ENCODE measurements around the gene WNK1. TPM values are rescaled to one million over a fixed set of nuclear protein-coding genes. Genes with fewer than 3 reads are reported as not detected.
"Not testable (repeated sequence)": the region's sequence is repeated elsewhere in the genome, so short reads cannot be mapped to it uniquely, and the experiment has no call there.

WNK1 gene
- total RNA-seq, 1 donor from 2014 or later = 112 TPM

- no peak for DNase-seq (ENCODE audit: extremely low read depth, low read depth, low spot score)
Measured at GRCh38 chr12:810671-811415, 58.5 kb downstream of the WNK1 start.

- DNase-seq (ENCODE audit: extremely low read depth, low read depth, low spot score) = no peak
Measured at GRCh38 chr12:812950-813349, 60.6 kb downstream of the WNK1 start.

DNA sequence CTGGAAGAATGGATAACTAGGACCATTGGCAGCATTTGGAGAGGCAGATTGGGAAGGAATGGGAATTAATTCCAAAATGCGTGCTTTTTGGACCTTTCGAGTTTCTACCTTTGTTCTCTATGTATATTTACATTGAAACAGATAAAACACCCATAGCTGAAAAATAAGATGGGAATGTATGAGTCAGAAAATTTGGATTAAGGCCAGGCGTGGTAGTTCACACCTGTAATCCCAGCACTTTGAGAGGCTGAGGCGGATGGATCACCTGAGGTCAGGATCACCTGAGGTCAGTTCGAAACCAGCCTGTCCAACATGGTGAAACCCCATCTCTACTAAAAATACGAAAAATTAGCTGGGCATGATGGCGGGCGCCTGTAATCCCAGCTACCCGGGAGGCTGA lies 65.1 kb downstream of the WNK1 start:
- DNase-seq (ENCODE audit: extremely low read depth, low read depth, low spot score) = not testable (repeated sequence)

- no peak for DNase-seq (ENCODE audit: extremely low read depth, low read depth, low spot score)
Measured at GRCh38 chr12:817941-818600, 65.7 kb downstream of the WNK1 start.

DNA sequence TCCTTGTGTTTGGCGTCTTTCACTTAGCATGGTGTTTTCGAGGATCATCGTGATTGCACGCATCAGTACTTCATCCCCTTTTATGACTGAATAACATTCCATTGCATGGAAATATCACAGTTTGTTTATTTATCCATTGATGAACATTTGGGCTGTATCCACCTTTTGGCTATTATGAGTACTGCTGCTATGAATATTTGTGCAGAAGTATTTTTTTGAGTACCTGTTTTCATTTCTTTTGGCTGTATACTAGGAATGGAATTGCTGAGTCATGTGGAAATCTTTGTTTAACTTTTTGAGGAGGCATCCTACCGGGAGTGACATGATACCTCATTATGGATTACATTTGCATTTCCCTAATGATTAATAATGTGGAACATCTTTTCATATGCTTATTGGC lies 66.4 kb downstream of the WNK1 start:
- DNase-seq (ENCODE audit: extremely low read depth, low read depth, low spot score) = no peak

DNA sequence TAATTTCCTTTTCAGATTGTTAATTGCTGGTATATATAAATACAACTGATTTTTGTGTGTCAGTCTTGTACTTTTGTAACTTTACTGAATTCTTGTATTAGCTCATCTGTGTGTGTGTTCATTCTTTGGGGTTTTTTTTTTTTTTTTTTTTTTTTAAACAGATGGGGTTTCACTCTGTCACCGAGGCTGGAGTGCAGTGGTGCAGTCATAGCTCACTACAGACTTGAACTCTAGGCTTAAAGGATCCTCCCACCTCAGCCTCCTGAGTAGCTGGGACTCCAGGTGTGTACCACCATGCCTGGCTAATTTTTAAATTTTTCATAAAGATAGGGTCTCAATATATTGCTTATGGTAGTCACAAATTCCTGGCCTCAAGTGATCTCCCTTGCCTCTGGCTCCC lies 68.0 kb downstream of the WNK1 start:
- no peak for DNase-seq (ENCODE audit: extremely low read depth, low read depth, low spot score)

- no peak for DNase-seq (ENCODE audit: extremely low read depth, low read depth, low spot score)
Measured at GRCh38 chr12:823028-823698, 70.8 kb downstream of the WNK1 start.

GRCh38 chr12:826331-826730 lies 74.0 kb downstream of the WNK1 start:
- no peak for DNase-seq (ENCODE audit: extremely low read depth, low read depth, low spot score)

- no peak for DNase-seq (ENCODE audit: extremely low read depth, low read depth, low spot score)
Measured at GRCh38 chr12:828726-829395, 76.5 kb downstream of the WNK1 start.

DNA sequence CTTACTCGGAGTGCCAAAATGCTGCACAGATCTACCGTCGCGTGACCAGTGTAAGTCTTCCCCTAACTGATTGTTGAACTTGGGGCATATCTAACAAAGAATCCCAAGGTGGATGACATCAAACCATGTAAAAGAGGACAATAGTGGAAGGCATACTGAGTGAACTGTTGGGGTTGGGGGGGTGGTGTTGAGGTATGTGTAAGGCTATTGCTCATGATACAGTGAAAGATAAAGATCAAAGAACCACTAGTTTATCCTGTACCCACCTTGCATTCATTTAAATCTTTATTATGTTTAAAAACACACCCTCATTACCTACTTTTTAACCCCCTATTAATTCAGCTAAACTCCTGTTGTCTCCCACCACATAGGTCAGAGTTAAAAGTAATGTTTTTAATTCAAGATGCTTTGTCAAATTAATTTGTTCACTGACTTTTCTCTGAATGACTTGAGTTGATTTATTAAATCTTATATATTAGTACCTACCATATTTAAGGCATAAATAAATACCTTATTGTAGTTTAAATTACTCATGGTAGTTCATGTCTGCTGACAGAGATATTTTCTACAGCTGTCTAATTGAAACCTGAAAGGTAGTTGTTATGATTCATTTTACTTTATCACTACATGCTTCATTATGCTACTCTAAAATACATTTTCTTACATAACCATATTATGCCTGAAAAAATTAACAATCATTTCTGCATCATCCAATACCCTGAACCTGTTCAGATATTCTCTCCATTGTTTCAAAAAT lies 77.9 kb downstream of the WNK1 start:
- DNase-seq (ENCODE audit: extremely low read depth, low read depth, low spot score) = no peak

GRCh38 chr12:835754-836518 lies 83.6 kb downstream of the WNK1 start:
- no peak for DNase-seq (ENCODE audit: extremely low read depth, low read depth, low spot score)

DNA sequence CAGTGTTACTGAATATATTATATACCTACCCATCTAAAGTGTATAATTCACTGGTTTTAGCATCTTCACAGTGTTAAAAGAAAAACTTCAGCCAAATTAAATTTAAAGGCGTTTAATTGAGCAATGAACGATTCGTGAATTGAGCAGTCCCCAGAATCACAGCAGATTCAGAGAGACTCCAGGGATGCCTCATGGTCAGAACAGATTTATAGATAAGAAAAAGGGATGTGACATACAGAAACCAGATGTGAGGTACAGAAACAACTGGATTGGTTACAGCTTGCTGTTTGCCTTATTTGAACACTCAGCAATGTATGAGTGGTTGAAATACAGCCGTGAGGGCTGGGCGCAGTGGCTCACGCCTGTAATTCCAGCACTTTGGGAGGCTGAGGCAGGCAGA lies 84.6 kb downstream of the WNK1 start:
- no peak for DNase-seq (ENCODE audit: extremely low read depth, low read depth, low spot score)

DNA sequence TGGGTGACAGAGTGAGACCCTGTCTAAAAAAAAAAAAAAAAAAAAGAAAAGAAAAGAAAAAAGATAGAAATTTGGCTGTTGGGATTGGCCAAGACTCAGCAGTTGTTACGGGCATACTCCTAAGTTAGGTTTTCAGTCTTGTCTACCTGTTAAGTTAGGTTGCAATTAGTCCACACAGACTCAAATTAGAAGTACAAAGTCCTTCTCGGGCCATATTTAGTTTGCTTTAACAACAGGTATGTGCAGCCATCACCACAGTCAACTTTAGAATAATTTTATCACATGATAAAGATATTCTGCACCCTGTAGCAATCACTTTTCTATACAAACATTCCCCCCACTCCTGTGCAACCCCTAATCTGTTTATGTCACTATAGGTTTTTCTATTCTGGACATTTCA lies 85.2 kb downstream of the WNK1 start:
- DNase-seq (ENCODE audit: extremely low read depth, low read depth, low spot score) = no peak

- DNase-seq (ENCODE audit: extremely low read depth, low read depth, low spot score) = no peak
Measured at GRCh38 chr12:843609-844008, 91.2 kb downstream of the WNK1 start.

GRCh38 chr12:846421-846820 lies 94.0 kb downstream of the WNK1 start:
- no peak for DNase-seq (ENCODE audit: extremely low read depth, low read depth, low spot score)

DNA sequence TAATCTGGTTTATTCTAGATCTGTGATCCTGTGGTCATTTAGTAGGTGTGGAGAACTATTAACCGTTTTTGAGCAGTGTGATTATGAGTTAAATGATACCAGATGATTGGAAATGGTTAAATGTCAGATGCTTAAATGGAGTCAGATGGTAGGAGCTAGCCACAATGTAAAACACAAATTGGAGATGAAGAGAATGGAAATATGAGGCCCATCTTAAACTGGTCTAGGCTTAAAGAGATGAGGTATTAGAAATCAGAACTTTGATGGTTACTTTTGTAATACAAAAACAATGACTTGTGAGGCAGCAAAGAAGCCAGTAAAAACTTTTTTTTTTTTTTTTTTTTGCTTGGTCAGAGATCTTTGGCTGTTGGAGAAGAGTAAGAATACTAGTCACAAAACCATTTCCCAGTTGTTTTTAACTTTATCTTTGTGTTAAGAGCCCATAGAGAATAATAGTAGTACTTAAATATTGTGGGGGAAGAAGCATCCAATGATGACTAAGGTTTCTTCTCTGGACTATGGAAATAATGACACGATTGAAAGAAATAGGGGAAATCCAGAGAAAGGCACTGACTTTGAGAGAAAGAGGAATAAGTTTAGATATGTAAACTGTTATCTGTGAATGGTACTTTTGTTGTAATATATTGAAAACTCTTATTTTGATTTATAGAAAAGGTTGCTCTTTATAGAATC lies 95.9 kb downstream of the WNK1 start:
- DNase-seq (ENCODE audit: extremely low read depth, low read depth, low spot score) = no peak

- no peak for DNase-seq (ENCODE audit: extremely low read depth, low read depth, low spot score)
Measured at GRCh38 chr12:848882-849527, 96.6 kb downstream of the WNK1 start.

DNA sequence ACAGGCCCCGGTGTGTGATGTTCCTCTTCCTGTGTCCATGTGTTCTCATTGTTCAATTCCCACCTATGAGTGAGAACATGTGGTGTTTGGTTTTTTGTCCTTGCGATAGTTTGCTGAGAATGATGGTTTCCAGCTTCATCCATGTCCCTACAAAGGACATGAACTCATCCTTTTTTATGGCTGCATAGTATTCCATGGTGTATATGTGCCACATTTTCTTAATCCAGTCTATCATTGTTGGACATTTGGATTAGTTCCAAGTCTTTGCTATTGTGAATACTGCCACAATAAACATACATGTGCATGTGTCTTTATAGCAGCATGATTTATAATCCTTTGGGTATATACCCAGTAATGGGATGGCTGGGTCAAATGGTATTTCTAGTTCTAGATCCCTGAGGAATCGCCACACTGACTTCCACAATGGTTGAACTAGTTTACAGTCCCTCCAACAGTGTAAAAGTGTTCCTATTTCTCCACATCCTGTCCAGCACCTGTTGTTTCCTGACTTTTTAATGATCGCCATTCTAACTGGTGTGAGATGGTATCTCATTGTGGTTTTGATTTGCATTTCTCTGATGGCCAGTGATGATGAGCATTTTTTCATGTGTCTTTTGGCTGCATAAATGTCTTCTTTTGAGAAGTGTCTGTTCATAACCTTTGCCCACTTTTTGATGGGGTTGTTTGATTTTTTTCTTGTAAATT lies 97.5 kb downstream of the WNK1 start:
- not testable (repeated sequence) for DNase-seq (ENCODE audit: extremely low read depth, low read depth, low spot score)

Measured in glomerular endothelial cell (primary cell).